Measurements from ENCODE around the gene TEX51.

TEX51 gene

GRCh38 chr2:126886211-126886915, 12.3 kb upstream of the TEX51 start:
- DNase-seq (ENCODE audit: low read depth): no peak
- TF ChIP-seq CTCF (IDR thresholded peaks at IDR 0.05; ENCODE audit: control insufficient read depth, extremely low read depth, insufficient read depth): peak; percentile 83
- peak overlapping the region; percentile 39 for H3K4me3 ChIP-seq (ENCODE audit: low read depth, low read length)

GRCh38 chr2:126886916-126887280, 11.8 kb upstream of the TEX51 start:
- H3K4me3 ChIP-seq (ENCODE audit: low read depth, low read length): no peak overlapping the region
- DNase-seq (ENCODE audit: low read depth): no peak
- TF ChIP-seq CTCF (IDR thresholded peaks at IDR 0.05; ENCODE audit: control insufficient read depth, extremely low read depth, insufficient read depth): no peak

GRCh38 chr2:126887506-126887905, 11.2 kb upstream of the TEX51 start:
- DNase-seq (ENCODE audit: low read depth): no peak
- H3K4me3 ChIP-seq (ENCODE audit: low read depth, low read length): no peak overlapping the region
- no peak for TF ChIP-seq CTCF (IDR thresholded peaks at IDR 0.05; ENCODE audit: control insufficient read depth, extremely low read depth, insufficient read depth)

- H3K4me3 ChIP-seq (ENCODE audit: low read depth, low read length): no peak overlapping the region
- no peak for TF ChIP-seq CTCF (IDR thresholded peaks at IDR 0.05; ENCODE audit: control insufficient read depth, extremely low read depth, insufficient read depth)
- no peak for DNase-seq (ENCODE audit: low read depth)
Observed at GRCh38 chr2:126888046-126888445, 10.6 kb upstream of the TEX51 start.

- TF ChIP-seq CTCF (IDR thresholded peaks at IDR 0.05; ENCODE audit: control insufficient read depth, extremely low read depth, insufficient read depth): no peak
Observed at GRCh38 chr2:126889071-126889470, 9.6 kb upstream of the TEX51 start.

GRCh38 chr2:126889496-126890135, 9.1 kb upstream of the TEX51 start:
- DNase-seq (ENCODE audit: low read depth): no peak
- no peak for TF ChIP-seq CTCF (IDR thresholded peaks at IDR 0.05; ENCODE audit: control insufficient read depth, extremely low read depth, insufficient read depth)
- H3K4me3 ChIP-seq (ENCODE audit: low read depth, low read length): no peak overlapping the region

More at GRCh38 chr2:126889071-126889470, 9.6 kb upstream of the TEX51 start:
- DNase-seq (ENCODE audit: low read depth): no peak
- no peak overlapping the region for H3K4me3 ChIP-seq (ENCODE audit: low read depth, low read length)

- no peak for DNase-seq (ENCODE audit: low read depth)
- TF ChIP-seq CTCF (IDR thresholded peaks at IDR 0.05; ENCODE audit: control insufficient read depth, extremely low read depth, insufficient read depth): no peak
Observed at GRCh38 chr2:126890136-126890510, 8.6 kb upstream of the TEX51 start.

More at GRCh38 chr2:126890136-126890510, 8.6 kb upstream of the TEX51 start:
- H3K4me3 ChIP-seq (ENCODE audit: low read depth, low read length): no peak overlapping the region

Measured in LNCaP clone FGC (cell line).